T-helper 2 cell treated with Interferon-gamma antibody and Interleukin-4, amounts not matched to agents 100 ng/mL and 5 ng/mL, for 36 hours (primary cell): Measurements from ENCODE around the gene ARRDC3. TPM values are rescaled to one million over a fixed set of nuclear protein-coding genes. Genes with fewer than 3 reads are reported as not detected.

Source experiments
- intact Hi-C: fragments of 100-400 bp; cut with micrococcal nuclease; formaldehyde crosslinking; loops from one replicate; pipeline ENCODE4 v1.15.1; 2023
- total RNA-seq: library from RNA; stranded (reverse); gene quantifications from 2 replicates; pipeline ENCODE4 v1.2.3, GENCODE V29; 2022

The ARRDC3 gene
- total RNA-seq, 1 donor from 2014 or later: 21.0 TPM

- intact Hi-C loops: loop anchor here (1.0 to 5.0 kb wide), 6 partner anchors 58 to 519 kb away; no protein-coding TSS in a partner anchor
These were observed 1.7 kb upstream of the ARRDC3 start for GRCh38 chr5:91384671-91385430.

DNA sequence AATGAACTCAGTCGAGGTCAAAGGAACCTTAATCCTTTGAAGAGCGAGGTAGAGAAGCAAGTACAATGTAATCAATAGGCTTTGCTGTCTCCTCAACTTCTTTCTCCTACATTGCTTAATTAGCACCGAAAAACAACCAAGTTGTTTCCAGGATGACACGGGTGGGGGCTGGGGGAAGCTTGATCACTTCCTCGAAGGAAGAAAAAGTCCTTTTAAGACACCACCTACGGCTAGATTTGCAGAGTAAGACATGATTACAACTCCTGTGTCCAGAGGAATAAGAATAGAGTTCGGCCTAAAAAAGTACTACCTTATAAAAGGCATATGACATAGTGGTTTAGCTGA is 811 bp upstream of the ARRDC3 start:
- intact Hi-C loops: loop anchor here (1.0 to 5.0 kb wide), 6 partner anchors 35 to 910 kb away; partner anchors contain the start of genes MBLAC2 and POLR3G

GRCh38 chr5:91382530-91383026 is 539 bp downstream of the ARRDC3 start:
- intact Hi-C loops: loop anchor here (1.0 to 5.0 kb wide), 6 partner anchors 37 to 908 kb away; partner anchors contain the start of genes MBLAC2 and POLR3G

DNA sequence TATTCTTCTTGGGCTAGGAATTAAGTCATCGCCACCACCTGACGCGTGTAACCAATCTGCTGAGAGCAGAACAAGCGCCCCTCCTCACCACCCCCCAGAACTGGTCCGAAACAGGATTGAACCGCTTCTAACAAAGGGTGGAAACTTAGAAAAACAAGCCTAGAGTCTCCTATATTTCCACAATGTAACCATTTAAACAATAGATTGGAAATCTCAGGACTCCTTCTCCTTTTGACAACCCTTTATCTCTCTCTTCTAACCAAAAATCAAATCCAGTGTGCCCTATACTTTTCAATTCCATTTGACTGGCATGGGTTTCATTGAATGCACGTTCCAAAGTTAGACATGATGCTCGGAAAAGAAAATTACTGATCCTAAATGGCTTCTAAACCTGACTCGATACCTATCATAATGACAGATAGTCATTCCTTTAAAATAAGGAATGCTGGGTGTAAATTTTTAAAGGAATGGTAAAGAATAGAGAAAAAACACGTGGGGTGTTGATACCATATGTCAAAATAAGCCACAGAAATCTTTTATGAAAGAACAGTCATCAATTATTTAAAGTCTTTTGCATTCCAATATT is 1.2 kb downstream of the ARRDC3 start:
- intact Hi-C loops: loop anchor here (5.0 kb wide), 1 partner anchor 55 kb away; no protein-coding TSS in a partner anchor

GRCh38 chr5:91381239-91381773 is 1.8 kb downstream of the ARRDC3 start:
- intact Hi-C loops: loop anchor here (5.0 kb wide), 1 partner anchor 54 kb away; no protein-coding TSS in a partner anchor

DNA sequence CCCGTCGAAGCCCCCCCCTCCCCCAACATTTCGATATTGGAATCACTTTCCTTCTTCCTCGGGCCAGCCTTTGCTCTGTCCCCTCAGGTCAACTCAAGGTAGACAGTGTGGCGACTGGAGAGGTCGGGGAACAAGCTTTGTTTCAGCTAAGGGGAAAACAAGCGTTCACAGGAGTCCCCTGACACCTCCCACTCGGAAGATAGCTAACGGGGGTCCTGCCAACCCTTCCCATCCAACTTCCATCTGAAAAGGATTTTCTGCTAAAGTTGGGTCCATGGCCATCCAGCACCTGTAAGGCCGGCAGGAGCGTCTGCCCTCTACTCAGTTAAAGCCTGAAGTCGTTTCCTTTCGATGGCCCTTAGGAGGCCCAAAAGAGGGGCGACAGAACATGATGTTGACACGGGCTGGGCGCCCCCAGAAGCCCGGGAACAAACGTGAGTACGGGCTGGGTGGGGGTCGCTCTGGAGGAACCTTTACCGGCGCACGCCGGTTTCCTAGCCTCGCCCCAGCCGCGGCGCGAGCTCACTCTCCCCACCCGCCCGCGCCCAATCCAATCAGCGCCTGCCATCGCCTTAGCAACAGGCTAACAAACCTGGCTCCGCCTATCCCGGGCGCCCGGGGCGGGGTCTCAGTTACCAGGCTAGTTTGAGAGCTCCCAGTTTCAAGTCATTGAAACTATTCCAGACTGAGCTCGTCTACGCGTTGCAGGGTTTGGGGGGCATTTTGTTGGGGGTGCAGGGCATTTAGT is 2.5 kb downstream of the ARRDC3 start:
- intact Hi-C loops: loop anchor here (1.0 to 5.0 kb wide), 5 partner anchors 53 to 971 kb away; partner anchors contain the start of genes CETN3 and LYSMD3

- intact Hi-C loops: loop anchor here (1.0 to 5.0 kb wide), 5 partner anchors 53 to 971 kb away; partner anchors contain the start of genes CETN3 and LYSMD3
These were observed 3.1 kb downstream of the ARRDC3 start for GRCh38 chr5:91379914-91380490.

- intact Hi-C loops: no loop called here
These were observed 3.7 kb downstream of the ARRDC3 start for GRCh38 chr5:91379246-91379913.

- intact Hi-C loops: no loop called here
These were observed 4.3 kb downstream of the ARRDC3 start for GRCh38 chr5:91378752-91379211.

DNA sequence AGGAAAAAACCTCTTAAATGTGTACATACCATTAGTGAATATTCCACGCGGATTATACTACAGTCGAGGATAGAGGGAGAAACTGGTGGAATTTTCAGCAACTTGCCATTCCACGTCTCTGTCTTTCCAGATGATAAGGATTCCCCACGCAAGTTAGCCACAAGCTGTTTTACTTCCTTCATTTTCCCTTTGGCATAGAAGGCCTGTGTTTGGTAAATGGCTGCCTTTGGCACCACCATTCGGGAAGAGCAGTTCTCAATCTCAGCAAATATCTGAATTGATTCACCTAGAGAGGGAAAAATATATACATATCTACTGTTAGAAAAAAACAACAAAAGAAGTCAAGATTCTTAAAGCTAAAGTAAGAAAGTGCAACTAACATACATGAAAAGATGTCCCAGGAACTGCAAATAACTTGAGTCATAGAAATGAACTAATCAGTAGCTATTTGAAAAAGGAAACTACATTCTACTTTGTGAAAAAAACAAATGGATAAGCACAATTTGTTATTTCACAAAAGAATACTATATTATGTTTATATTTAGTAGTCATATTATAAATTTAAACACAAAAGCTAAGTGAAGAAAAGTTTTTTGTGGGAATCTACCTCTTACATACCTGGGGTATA is 8.1 kb downstream of the ARRDC3 start:
- intact Hi-C loops: no loop called here

- intact Hi-C loops: no loop called here
These were observed 9.5 kb downstream of the ARRDC3 start for GRCh38 chr5:91373600-91373999.

DNA sequence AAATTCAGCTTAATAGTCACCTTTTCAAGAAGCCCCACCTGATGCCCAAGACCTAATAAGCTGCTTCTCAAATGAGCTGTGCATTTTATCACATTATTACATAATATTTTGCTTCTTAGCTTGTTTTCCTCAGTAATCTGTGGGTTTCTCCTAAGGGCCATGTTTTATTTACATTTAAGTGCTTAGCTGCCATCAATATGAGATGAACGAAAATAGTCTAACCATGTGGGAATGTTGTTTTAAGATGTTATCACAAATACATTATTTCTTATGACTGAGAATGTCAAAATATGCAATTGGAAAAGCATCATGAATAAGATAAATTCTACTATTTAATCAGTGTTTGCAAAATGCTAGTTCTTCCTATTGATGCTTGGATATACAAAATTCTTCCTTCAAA is 10.1 kb downstream of the ARRDC3 start:
- intact Hi-C loops: no loop called here

- intact Hi-C loops: no loop called here
These were observed 13.6 kb downstream of the ARRDC3 start for GRCh38 chr5:91369480-91369879.

DNA sequence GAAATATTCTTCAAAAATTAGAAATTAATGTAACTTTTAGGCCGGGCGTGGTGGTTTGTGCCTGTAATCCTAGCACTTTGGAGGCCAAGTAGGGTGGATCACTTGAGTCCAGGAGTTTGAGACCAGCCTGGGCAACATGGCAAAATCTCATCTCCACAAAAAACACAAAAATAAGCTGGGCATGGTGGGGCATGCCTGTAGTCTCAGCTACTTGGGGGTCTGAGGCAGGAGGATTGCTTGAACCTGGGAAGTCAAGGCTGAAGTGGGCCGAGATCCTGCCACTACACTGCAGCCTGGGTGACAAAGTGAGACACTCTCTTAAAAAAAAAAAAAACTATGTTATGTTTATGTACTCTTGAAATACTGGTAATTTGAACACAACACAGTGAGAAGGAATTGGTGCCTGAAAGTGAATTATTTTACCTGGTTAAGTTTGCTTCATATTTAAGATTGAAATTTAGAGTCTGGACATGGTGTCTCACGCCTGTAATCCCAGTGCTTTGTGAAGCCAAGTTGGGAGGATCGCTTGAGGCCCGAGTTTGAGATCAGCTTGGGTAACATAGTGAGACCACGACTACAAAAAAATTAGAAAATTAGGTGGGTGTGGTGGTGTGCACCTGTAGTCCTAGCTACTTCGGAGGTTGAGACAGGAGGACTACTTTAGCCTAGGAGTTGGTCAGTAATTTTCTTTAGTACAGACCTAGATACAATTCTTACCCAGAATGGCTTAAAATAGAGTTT is 15.0 kb downstream of the ARRDC3 start:
- intact Hi-C loops: no loop called here

- intact Hi-C loops: no loop called here
These were observed 15.8 kb downstream of the ARRDC3 start for GRCh38 chr5:91367344-91367743.

DNA sequence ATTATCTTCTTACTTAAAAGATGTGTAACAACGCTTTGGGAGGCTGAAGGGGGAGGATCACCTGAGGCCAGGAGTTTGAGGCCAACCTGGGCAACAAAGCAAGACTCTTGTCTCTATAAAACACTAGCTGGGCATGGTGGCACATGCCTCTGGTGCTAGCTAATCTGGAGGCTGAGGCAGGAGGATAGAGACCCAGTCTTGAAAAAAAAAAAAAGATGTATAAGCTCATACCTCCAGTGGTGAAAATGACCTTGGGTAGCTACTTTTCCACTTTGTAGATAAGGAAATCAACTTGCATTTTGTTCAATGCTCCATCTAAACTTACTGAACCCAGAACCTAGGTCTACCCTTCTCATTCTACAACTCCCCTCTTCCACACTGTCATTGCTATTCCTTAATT is 16.6 kb downstream of the ARRDC3 start:
- intact Hi-C loops: no loop called here

GRCh38 chr5:91365498-91365897 is 17.6 kb downstream of the ARRDC3 start:
- intact Hi-C loops: no loop called here

DNA sequence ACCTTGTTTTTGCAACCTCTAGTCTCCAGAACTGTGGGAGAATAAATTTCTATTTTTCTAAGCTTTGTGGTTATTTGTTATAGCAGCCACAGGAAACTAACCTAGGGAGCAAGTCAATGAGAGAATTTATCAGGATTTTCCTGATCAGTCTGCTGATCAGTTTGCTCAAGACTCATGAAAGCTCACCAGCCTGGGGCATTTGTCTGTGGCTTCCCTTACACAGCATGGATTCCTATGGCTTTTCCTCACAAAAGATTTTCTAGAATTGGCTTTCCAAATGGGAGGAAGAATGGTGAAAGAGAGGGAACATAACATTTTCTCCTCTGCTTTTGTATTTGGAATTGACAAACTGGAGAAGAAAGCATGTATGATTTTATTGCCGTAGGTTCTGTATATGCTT is 20.2 kb downstream of the ARRDC3 start:
- intact Hi-C loops: no loop called here

DNA sequence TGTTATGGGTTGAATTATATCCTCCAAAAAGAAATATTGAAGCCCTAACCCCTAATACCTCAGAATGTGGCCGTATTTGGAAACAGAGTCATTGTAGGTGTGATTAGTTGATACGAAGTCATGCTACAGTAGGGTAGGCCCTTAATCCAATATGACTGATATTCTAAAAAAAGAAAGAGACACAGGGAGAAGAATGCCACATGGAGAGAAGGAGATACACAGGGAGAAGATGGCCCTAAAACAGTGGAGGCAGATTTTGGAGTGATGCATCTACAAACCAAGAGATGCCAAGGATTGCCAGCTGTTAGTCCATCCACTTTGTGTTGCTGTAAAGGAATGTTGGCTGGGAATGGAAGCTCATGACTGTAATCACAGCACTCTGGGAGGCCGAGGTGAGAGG is 21.3 kb downstream of the ARRDC3 start:
- intact Hi-C loops: loop anchor here (1.0 kb wide), 1 partner anchor 47 kb away; no protein-coding TSS in a partner anchor
